Trophoblast cell (in vitro differentiated cells and primary cell): ENCODE measurements around the gene OSBPL3.

Experiments used
- DNase-seq, 2 donors: peaks; one replicate each; pipeline ENCODE4 v3.0.0-alpha.2; 2016
- H2AFZ ChIP-seq: 2 replicates; pipeline ENCODE4 v1.6.1; 2013; ENCODE audit warnings: low read length, moderate library complexity, mild to moderate bottlenecking; ENCODE audit not compliant: insufficient read depth, poor library complexity
- H2AK5ac ChIP-seq: 2 replicates; pipeline ENCODE4 v1.6.1; 2013; ENCODE audit warnings: mild to moderate bottlenecking, low read length
- H2BK120ac ChIP-seq: 2 replicates; pipeline ENCODE4 v1.6.1; 2013; ENCODE audit warnings: low read length, mild to moderate bottlenecking, moderate library complexity; ENCODE audit not compliant: insufficient read depth, poor library complexity
- H2BK12ac ChIP-seq: 2 replicates; pipeline ENCODE4 v1.6.1; 2013; ENCODE audit warnings: mild to moderate bottlenecking, low read length, moderate library complexity
- H2BK5ac ChIP-seq: 2 replicates; pipeline ENCODE4 v1.6.1; 2013; ENCODE audit warnings: low read length, low read depth, moderate library complexity, mild to moderate bottlenecking; ENCODE audit not compliant: poor library complexity
- H3K14ac ChIP-seq: 2 replicates; pipeline ENCODE4 v1.6.1; 2013; ENCODE audit warnings: mild to moderate bottlenecking, low read length
- H3K18ac ChIP-seq: 2 replicates; pipeline ENCODE4 v1.6.1; 2013; ENCODE audit warnings: mild to moderate bottlenecking, low read length
- H3K23ac ChIP-seq: 2 replicates; pipeline ENCODE4 v1.6.1; 2013; ENCODE audit warnings: low read length
- H3K27ac ChIP-seq: 2 replicates; pipeline ENCODE4 v1.5.1; 2013; ENCODE audit warnings: low read depth, mild to moderate bottlenecking, inconsistent platforms, low read length, moderate library complexity
- H3K27me3 ChIP-seq: 2 replicates; pipeline ENCODE4 v1.6.1; 2013; ENCODE audit warnings: inconsistent platforms, mild to moderate bottlenecking, low read length, moderate library complexity; ENCODE audit not compliant: insufficient read depth
- H3K36me3 ChIP-seq, 2 experiments: 1 replicate in 1 of 2; 2 replicates in 1 of 2; pipeline ENCODE4 v1.6.1; 2013; ENCODE audit warnings: low read length in 2 of 2, mild to moderate bottlenecking in 2 of 2, moderate library complexity in 1 of 2; ENCODE audit not compliant: insufficient read depth in 2 of 2, control insufficient read depth in 1 of 2
- H3K4ac ChIP-seq: 2 replicates; pipeline ENCODE4 v1.6.1; 2013; ENCODE audit warnings: low read depth, mild to moderate bottlenecking, low read length, moderate library complexity
- H3K4me1 ChIP-seq, 2 experiments: 1 replicate in 1 of 2; 2 replicates in 1 of 2; pipeline ENCODE4 v1.6.1; 2013; ENCODE audit warnings: low read length in 2 of 2, mild to moderate bottlenecking in 2 of 2, moderate library complexity in 1 of 2; ENCODE audit not compliant: insufficient read depth in 2 of 2, control insufficient read depth in 1 of 2
- H3K4me2 ChIP-seq: 2 replicates; pipeline ENCODE4 v1.6.1; 2013; ENCODE audit warnings: inconsistent platforms, mild to moderate bottlenecking, low read length, moderate library complexity
- H3K4me3 ChIP-seq: 2 replicates; pipeline ENCODE4 v1.5.1; 2013; ENCODE audit warnings: mild to moderate bottlenecking, low read depth, low read length, inconsistent platforms
- H3K79me1 ChIP-seq: one replicate; pipeline ENCODE4 v1.6.1; 2013; ENCODE audit warnings: low read length
- H3K79me2 ChIP-seq: 2 replicates; pipeline ENCODE4 v1.6.1; 2013; ENCODE audit warnings: low read length, mild to moderate bottlenecking; ENCODE audit not compliant: control insufficient read depth, insufficient read depth, poor library complexity
- H3K9ac ChIP-seq: 2 replicates; pipeline ENCODE4 v1.6.1; 2013; ENCODE audit warnings: mild to moderate bottlenecking, low read length
- H3K9me3 ChIP-seq: 2 replicates; pipeline ENCODE4 v1.6.1; 2013; ENCODE audit warnings: low read depth, mild to moderate bottlenecking, control low read depth, inconsistent platforms, low read length; ENCODE audit not compliant: insufficient read depth
- H4K12ac ChIP-seq: 2 replicates; pipeline ENCODE4 v1.6.1; 2013; ENCODE audit warnings: low read depth, mild to moderate bottlenecking, low read length, moderate library complexity
- H4K8ac ChIP-seq: 2 replicates; pipeline ENCODE4 v1.6.1; 2013; ENCODE audit warnings: low read depth, mild to moderate bottlenecking, low read length, moderate library complexity
- H4K91ac ChIP-seq: one replicate; pipeline ENCODE4 v1.6.1; 2013; ENCODE audit warnings: low read depth, mild to moderate bottlenecking, low read length, moderate library complexity
- WGBS: extraction: QIAGEN DNeasy Blood & Tissue Kit; methylation state at CpG from one replicate; pipeline ENCODE4 v1.1.7; 2013; ENCODE audit warnings: missing lambda C conversion rate; ENCODE audit not compliant: insufficient read length, insufficient coverage; ENCODE audit errors: extremely low coverage; 5-methylcytosine and 5-hydroxymethylcytosine counted together

Gene OSBPL3

GRCh38 chr7:24883622-24884013 is 96.4 kb downstream of the OSBPL3 start:
- H3K4me2 ChIP-seq, result no peak overlapping the region
- H2AK5ac ChIP-seq, result no peak overlapping the region
- no peak overlapping the region for H3K4me3 ChIP-seq
- no peak overlapping the region for H3K14ac ChIP-seq
- H4K91ac ChIP-seq, result no peak overlapping the region
- no peaks in the 10 kb centered on the region for H3K4me1 ChIP-seq
- H4K12ac ChIP-seq, result no peak overlapping the region
- H3K18ac ChIP-seq, result no peak overlapping the region
- no peak overlapping the region for H2BK5ac ChIP-seq
- H3K27me3 ChIP-seq, result no peaks in the 10 kb centered on the region
- no peak overlapping the region for H2AFZ ChIP-seq
- no peak overlapping the region for H2BK12ac ChIP-seq
- H3K23ac ChIP-seq, result no peak overlapping the region
- H3K36me3 ChIP-seq, result no peaks in the 10 kb centered on the region
- no peak overlapping the region for H4K8ac ChIP-seq
- no peak overlapping the region for H3K9ac ChIP-seq
- no peak for DNase-seq
- H3K27ac ChIP-seq, result no peak overlapping the region
- no peak overlapping the region for H3K4ac ChIP-seq
- no peaks in the 10 kb centered on the region for H3K79me2 ChIP-seq
- H2BK120ac ChIP-seq, result no peak overlapping the region
- no peaks in the 10 kb centered on the region for H3K9me3 ChIP-seq
- no peaks in the 10 kb centered on the region for H3K79me1 ChIP-seq
- WGBS, result no CpG with 5 or more reads among the region's 1 CpG

GRCh38 chr7:24882989-24883621 is 96.9 kb downstream of the OSBPL3 start:
- Histone ChIP-seq H3K79me1 (no peaks in the 10 kb centered on the region), H3K9ac (no peak overlapping the region), H4K12ac (no peak overlapping the region), H3K27ac (no peak overlapping the region), H3K79me2 (no peaks in the 10 kb centered on the region), H2BK5ac (no peak overlapping the region), H3K27me3 (no peaks in the 10 kb centered on the region), H2BK12ac (no peak overlapping the region), H2AFZ (no peak overlapping the region), H3K4me1 (no peaks in the 10 kb centered on the region), H3K14ac (no peak overlapping the region), H3K4me3 (no peak overlapping the region), H3K9me3 (no peaks in the 10 kb centered on the region), H3K18ac (no peak overlapping the region), H3K4ac (no peak overlapping the region), H2BK120ac (no peak overlapping the region), H2AK5ac (no peak overlapping the region), H3K36me3 (no peaks in the 10 kb centered on the region), H3K23ac (no peak overlapping the region), H4K91ac (no peak overlapping the region), H4K8ac (no peak overlapping the region), H3K4me2 (no peak overlapping the region)
- no CpG with 5 or more reads among the region's 3 CpGs for WGBS
- no peak for DNase-seq

GRCh38 chr7:24881623-24882022 is 98.4 kb downstream of the OSBPL3 start:
- H2AK5ac ChIP-seq, result no peak overlapping the region
- DNase-seq, result no peak
- no peak overlapping the region for H3K27ac ChIP-seq
- H3K27me3 ChIP-seq, result no peaks in the 10 kb centered on the region
- H2BK5ac ChIP-seq, result no peak overlapping the region
- WGBS, result no CpG with 5 or more reads among the region's 4 CpGs
- H4K12ac ChIP-seq, result no peak overlapping the region
- no peaks in the 10 kb centered on the region for H3K9me3 ChIP-seq
- H3K18ac ChIP-seq, result no peak overlapping the region
- no peak overlapping the region for H2BK120ac ChIP-seq
- no peak overlapping the region for H3K4me2 ChIP-seq
- no peak overlapping the region for H3K9ac ChIP-seq
- no peak overlapping the region for H2AFZ ChIP-seq
- H3K4me3 ChIP-seq, result no peak overlapping the region
- H2BK12ac ChIP-seq, result no peak overlapping the region
- H3K14ac ChIP-seq, result no peak overlapping the region
- no peaks in the 10 kb centered on the region for H3K4me1 ChIP-seq
- no peak overlapping the region for H3K23ac ChIP-seq
- H4K91ac ChIP-seq, result no peak overlapping the region
- H3K79me1 ChIP-seq, result no peaks in the 10 kb centered on the region
- H3K4ac ChIP-seq, result no peak overlapping the region
- H3K36me3 ChIP-seq, result no peaks in the 10 kb centered on the region
- H4K8ac ChIP-seq, result no peak overlapping the region
- no peaks in the 10 kb centered on the region for H3K79me2 ChIP-seq

- Histone ChIP-seq H3K23ac (no peak overlapping the region), H3K36me3 (no peaks in the 10 kb centered on the region), H2BK12ac (no peak overlapping the region), H3K18ac (no peak overlapping the region), H4K12ac (no peak overlapping the region), H2BK120ac (no peak overlapping the region), H3K4ac (no peak overlapping the region), H3K9me3 (no peaks in the 10 kb centered on the region), H3K27me3 (no peaks in the 10 kb centered on the region), H2AFZ (no peak overlapping the region), H3K4me1 (no peaks in the 10 kb centered on the region), H3K79me2 (no peaks in the 10 kb centered on the region), H2AK5ac (no peak overlapping the region), H3K14ac (no peak overlapping the region), H4K91ac (no peak overlapping the region), H4K8ac (no peak overlapping the region), H3K9ac (no peak overlapping the region), H3K79me1 (no peaks in the 10 kb centered on the region), H3K27ac (no peak overlapping the region), H3K4me3 (no peak overlapping the region), H3K4me2 (no peak overlapping the region), H2BK5ac (no peak overlapping the region)
- no peak for DNase-seq
These were observed 99.1 kb downstream of the OSBPL3 start for GRCh38 chr7:24880886-24881285.
